HL-60/S4 treated with phorbol 12-myristate 13-acetate at 8.2 ng/mL for 4 days and 3 days (cell line): ENCODE data around the gene GPR148.
"Not testable (repeated sequence)": the region's sequence is repeated elsewhere in the genome, so short reads cannot be mapped to it uniquely, and the experiment has no call there.

ENCODE experiments used
- in situ Hi-C: fragments of 300-500 bp; cut with MboI; formaldehyde crosslinking; loops from 2 replicates; pipeline ENCODE4 v1.15.0; 2022; ENCODE audit warnings: low sequenced_read_pairs

Gene GPR148, protein sequence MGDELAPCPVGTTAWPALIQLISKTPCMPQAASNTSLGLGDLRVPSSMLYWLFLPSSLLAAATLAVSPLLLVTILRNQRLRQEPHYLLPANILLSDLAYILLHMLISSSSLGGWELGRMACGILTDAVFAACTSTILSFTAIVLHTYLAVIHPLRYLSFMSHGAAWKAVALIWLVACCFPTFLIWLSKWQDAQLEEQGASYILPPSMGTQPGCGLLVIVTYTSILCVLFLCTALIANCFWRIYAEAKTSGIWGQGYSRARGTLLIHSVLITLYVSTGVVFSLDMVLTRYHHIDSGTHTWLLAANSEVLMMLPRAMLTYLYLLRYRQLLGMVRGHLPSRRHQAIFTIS

GRCh38 chr2:130728549-130729316 is at the start of gene GPR148:
Gene GPR148 (plus strand): TSS chr2:130729070. CDS start chr2:130729152, 82 bp downstream.
- in situ Hi-C loops = no loop called here

- in situ Hi-C loops = not testable (repeated sequence)
Measured at GRCh38 chr2:130692041-130692770, 36.7 kb upstream of the GPR148 start.

DNA sequence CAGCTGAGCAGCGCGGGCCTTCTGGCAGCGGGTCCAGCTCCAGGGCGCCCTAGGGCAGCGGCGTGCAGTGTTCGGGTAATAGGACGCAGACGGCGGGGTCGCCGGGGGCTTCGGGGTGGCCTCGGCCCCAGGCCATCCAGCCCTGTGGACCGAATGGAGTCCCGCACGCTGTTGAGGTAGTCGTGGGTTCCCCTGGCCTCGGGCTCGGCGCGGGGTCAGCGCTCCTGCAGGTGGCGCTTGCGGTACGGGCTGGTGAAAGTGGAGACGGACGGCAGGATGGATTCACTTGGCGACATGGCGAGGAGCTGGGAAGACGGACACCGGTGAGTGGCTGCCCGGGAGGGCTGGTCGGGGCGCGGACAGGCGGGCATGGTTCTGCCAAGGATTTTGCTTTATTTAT is 35.4 kb upstream of the GPR148 start:
- in situ Hi-C loops = not testable (repeated sequence)

DNA sequence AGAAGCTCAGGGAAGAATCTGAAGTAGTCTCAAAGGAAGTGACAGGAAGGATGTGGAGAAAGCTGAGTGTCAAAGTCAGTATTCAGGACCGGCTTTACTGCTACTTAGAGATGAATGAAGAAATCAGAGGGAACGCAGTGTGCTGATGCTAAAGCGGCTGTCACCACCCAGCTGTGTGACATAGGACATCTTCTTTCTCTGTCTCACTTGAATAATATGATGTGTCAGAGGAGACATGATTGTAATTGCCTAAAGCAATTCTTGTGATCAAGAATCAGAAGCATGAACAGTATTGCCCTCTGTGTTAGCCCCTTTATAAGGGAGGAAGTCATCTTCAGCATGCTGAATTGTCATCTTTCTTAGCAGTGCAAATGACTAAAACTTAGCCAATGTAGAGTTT is 25.6 kb upstream of the GPR148 start:
- in situ Hi-C loops = not testable (repeated sequence)

- in situ Hi-C loops = not testable (repeated sequence)
Measured at GRCh38 chr2:130714795-130715194, 14.1 kb upstream of the GPR148 start.

DNA sequence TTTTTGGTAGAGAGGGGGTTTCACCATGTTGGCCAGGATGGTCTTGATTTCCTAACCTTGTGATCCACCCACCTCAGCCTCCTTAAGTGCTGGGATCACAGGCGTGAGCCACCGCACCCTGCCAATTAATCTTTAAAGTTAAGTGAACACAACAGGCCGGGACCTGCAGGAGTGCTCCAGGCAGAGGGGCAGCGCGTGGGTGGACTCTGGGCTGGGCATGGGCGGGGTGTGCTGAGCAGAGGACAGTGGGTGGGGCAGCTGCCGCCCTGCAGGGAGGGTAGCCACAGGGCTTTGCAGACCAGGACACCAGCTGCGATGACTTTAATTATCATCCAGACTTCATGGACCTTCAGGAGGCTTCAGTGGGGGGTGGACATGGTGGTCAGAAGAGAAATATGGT is 8.8 kb upstream of the GPR148 start:
- in situ Hi-C loops = no loop called here

DNA sequence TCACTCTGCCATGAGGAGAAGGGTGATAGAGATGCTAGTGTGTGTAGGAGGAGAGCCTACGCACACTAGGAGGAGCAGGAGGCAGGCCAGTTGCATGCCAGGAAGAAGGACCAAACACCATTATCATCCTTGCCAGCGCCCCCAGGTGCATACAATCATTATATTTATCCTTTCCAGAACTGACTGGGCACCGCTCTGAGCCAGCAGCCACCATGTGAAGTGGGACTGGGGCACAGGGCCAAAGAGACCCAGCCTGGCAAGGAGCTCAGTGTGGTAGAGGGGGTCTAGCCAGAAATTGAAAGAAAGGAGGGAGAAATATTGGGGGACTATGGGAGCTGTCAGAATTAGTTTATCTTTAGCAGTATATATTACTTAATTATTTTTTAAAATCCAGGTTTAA is 8.3 kb upstream of the GPR148 start:
- in situ Hi-C loops = no loop called here

GRCh38 chr2:130724455-130724854 is 4.4 kb upstream of the GPR148 start:
- in situ Hi-C loops = no loop called here

DNA sequence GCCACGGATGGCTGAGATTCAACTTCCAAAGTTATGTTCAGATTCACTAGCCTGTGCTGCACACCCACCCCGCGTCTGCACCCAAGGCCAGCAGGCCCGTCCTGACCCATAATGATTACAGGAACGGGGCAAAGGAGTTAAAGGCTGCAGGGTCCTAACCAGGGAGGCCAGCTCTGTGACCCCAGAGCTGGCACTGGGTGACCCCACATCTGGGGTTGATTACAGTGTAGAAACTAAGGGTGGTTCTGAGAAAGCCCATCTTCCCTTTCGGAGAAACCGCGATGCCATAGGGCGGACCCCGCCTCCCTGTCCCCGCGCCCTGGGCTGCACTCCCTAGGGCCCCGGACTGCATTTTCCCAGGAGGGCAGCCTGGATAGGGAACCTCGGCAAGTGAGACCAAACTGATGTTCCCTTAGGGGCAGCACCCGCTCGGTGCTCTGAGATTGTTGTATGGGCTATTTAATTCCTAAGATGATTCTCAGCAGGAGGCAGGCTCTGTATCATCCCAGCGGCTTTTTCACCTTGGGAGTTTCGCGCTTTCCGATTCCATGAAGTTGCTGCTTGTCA is 2.2 kb upstream of the GPR148 start:
- in situ Hi-C loops = no loop called here

DNA sequence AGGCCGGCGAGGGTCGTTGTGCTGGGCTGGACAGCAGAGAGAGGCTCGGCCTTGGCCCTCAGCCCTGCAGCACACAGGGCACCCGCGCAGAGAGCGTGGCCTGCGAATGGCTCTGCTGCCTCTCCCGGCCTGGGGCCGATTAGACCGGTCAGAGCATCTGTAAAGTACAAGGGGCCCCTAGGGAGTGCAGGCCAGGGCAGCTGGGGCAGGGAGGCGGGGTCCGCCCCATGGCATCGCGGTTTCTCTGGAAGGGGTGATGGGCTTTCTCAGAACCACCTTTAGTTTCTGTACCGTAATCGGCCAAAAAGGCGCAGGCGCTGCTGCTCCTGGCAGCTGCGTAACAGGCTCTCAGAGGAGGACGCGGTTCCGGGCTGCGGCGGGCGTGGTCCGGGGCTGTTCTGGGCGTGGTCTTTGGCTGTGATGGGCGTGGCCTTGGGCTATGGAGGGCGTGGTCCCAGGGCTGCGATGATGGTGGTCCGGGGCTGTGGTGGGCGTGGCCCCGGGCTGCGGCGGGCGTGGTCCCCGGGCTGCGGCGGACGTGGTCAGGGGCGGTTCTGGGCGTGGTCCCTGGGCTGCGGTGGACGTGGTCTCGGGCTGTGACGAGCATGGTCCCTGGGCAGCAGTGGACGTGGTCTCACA is 1.5 kb upstream of the GPR148 start:
- in situ Hi-C loops = no loop called here

GRCh38 chr2:130728007-130728454 is 839 bp upstream of the GPR148 start:
- in situ Hi-C loops = no loop called here

DNA sequence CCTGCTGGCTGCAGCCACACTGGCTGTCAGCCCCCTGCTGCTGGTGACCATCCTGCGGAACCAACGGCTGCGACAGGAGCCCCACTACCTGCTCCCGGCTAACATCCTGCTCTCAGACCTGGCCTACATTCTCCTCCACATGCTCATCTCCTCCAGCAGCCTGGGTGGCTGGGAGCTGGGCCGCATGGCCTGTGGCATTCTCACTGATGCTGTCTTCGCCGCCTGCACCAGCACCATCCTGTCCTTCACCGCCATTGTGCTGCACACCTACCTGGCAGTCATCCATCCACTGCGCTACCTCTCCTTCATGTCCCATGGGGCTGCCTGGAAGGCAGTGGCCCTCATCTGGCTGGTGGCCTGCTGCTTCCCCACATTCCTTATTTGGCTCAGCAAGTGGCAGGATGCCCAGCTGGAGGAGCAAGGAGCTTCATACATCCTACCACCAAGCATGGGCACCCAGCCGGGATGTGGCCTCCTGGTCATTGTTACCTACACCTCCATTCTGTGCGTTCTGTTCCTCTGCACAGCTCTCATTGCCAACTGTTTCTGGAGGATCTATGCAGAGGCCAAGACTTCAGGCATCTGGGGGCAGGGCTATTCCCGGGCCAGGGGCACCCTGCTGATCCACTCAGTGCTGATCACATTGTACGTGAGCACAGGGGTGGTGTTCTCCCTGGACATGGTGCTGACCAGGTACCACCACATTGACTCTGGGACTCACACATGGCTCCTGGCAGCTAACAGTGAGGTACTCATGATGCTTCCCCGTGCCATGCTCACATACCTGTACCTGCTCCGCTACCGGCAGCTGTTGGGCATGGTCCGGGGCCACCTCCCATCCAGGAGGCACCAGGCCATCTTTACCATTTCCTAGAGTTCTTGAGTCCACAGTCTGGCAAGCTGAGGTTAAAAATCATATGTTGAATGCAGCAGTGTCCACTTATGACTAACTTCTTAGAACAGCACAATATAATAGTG is 741 bp downstream of the GPR148 start:
- in situ Hi-C loops = no loop called here

DNA sequence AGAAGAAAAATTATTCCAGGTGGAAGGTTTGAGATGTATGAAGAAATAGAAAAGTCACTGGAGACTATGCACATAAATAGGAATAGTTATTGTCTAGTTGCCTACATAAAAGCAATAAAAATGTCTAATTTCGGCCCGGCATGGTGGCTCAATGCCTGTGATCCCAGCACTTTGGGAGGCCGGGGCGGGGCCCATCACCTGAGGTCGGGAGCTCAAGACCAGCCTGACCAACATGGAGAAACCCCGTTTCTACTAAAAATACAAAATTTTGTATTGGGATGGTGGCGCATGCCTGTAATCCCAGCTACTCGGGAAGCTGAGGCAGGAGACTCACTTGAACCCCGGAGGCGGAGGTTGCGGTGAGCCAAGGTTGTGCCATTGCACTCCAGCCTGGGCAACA is 3.4 kb downstream of the GPR148 start:
- in situ Hi-C loops = not testable (repeated sequence)

DNA sequence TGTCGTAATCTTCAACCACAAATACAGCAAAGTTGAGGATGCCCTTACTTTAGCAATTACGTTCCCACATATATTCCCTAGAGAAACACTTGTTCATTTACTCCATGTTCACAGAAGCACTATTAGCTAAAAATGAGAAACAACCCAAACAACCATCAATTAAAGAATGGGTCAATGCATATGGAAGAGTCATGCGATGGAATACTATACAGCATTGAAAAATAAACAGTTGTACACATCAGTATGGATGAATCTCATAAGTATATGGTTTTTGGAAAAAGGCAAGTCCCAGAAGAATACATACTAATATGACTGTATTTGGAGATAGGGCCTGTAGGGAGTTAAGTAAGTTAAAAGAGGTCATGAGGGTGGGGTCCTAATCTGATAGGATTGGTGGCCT is 6.3 kb downstream of the GPR148 start:
- in situ Hi-C loops = no loop called here

DNA sequence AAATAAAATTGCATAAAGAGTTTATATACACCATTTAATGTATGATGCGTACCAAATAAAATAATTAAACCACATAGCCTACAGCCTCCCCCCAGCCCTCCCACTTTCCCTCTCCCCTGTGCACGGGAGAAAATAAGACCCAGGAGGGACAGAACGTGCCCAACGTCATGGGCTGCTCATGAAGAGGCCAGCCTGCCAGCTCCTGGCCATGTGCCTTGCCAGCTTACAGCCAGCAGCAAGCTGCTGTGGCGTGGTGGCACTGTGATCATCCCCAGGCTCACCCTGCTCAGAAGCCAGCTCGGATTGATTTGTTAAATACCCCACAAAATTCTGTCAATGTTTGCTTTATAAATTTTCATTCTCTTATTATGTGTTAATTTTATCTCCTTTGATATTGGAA is 7.6 kb downstream of the GPR148 start:
- in situ Hi-C loops = no loop called here

GRCh38 chr2:130737592-130737991 is 8.7 kb downstream of the GPR148 start:
- in situ Hi-C loops = no loop called here

GRCh38 chr2:130740671-130741070 is 11.8 kb downstream of the GPR148 start:
- in situ Hi-C loops = no loop called here

- in situ Hi-C loops = no loop called here
Measured at GRCh38 chr2:130743278-130743677, 14.4 kb downstream of the GPR148 start.

DNA sequence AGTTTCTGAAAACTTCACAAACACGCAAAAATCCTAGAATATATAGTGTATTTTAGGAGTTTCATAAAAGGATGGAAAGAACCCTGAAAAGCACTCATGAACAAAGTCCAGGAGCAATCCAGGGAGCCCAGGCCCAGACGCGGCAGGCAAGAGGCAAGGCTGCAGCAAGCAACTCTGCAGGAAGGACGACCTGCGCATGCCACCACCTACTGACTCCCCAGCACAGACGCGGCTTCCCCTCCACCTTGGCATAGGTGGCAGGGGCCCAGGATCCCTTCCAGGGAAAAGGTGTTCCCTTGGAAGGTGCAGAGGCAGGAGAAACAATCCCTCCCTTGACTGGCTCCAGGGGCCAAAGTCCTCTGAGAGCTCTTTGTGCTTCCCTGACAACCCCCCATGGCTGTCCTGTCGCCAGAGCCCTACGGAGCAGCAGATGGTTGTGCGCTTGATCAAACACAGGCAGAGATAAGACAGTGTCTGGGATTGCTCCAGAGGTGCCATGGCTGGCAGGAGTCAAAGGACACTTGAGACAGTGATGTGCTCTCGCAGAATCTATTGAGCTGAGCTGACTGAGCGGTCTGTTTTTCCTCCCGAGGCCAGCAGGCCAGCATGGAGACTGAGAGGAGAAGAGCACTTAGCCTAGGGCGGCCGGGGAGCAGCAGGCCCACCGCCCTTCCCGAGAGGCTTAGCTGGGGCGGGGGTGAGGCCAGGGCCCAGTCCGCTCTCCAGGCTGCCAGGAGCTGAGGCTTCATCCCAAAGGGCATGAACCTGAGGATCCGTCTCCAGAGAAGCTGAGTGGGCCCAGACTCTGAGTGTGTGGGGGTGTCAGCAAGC is 15.6 kb downstream of the GPR148 start:
- in situ Hi-C loops = no loop called here
